Measurements from ENCODE around the gene PARD3.
"Not testable (repeated sequence)": the region's sequence is repeated elsewhere in the genome, so short reads cannot be mapped to it uniquely, and the experiment has no call there.

The PARD3 gene

GRCh38 chr10:34078745-34079470 is 736.2 kb downstream of the PARD3 start:
- no peak for DNase-seq

- DNase-seq = no peak
Measured at GRCh38 chr10:34078017-34078744, 736.9 kb downstream of the PARD3 start.

GRCh38 chr10:34076443-34076842 is 738.7 kb downstream of the PARD3 start:
- no peak for DNase-seq

- no peak for DNase-seq
Measured at GRCh38 chr10:34075254-34075926, 739.7 kb downstream of the PARD3 start.

- DNase-seq = no peak
Measured at GRCh38 chr10:34074051-34074450, 741.0 kb downstream of the PARD3 start.

GRCh38 chr10:34067741-34068140 is 747.4 kb downstream of the PARD3 start:
- DNase-seq = not testable (repeated sequence)

GRCh38 chr10:34063592-34063991 is 751.5 kb downstream of the PARD3 start:
- no peak for DNase-seq

GRCh38 chr10:34061841-34062240 is 753.3 kb downstream of the PARD3 start:
- no peak for DNase-seq
